Esophagus squamous epithelium (tissue), 4 donors: Measurements from ENCODE around the gene RAB20.

ENCODE experiments used
- CTCF ChIP-seq, 6 experiments: fragments of 450-650 bp in 4 of 6; fragments of 200-600 bp in 2 of 6; sonication (generic) in 2 of 6; IDR thresholded peaks; one replicate each; pipeline ENCODE4 v1.5.1; 2016 to 2019; ENCODE audit warnings: antibody characterized with exemption in 6 of 6, mild to moderate bottlenecking in 4 of 6, moderate library complexity in 4 of 6
- POLR2A ChIP-seq, 4 donors: fragments of 450-650 bp; IDR thresholded peaks; one replicate each; pipeline ENCODE4 v1.6.1; 2017; ENCODE audit warnings: antibody characterized with exemption in 4 of 4, mild to moderate bottlenecking in 4 of 4, moderate library complexity in 3 of 4

GRCh38 chr13:110509478-110509926 is 52.0 kb downstream of the RAB20 start:
- no peak for TF ChIP-seq CTCF (IDR thresholded peaks at IDR 0.05)
- no peak for TF ChIP-seq POLR2A (IDR thresholded peaks at IDR 0.05)
